Measurements from ENCODE around the gene NT5DC3.
"Not testable (repeated sequence)": the region's sequence is repeated elsewhere in the genome, so short reads cannot be mapped to it uniquely, and the experiment has no call there.

NT5DC3 gene

GRCh38 chr12:103855036-103855712, 14.1 kb upstream of the NT5DC3 start:
- no peak for DNase-seq (ENCODE audit: low read depth)

- no peak for DNase-seq (ENCODE audit: low read depth)
Observed at GRCh38 chr12:103854372-103854973, 13.4 kb upstream of the NT5DC3 start.

GRCh38 chr12:103852498-103852997, 11.5 kb upstream of the NT5DC3 start:
- DNase-seq (ENCODE audit: low read depth): no peak

- peak; percentile 29 for DNase-seq (ENCODE audit: low read depth)
Observed at GRCh38 chr12:103851127-103851526, 10.1 kb upstream of the NT5DC3 start.

GRCh38 chr12:103850429-103850828, 9.4 kb upstream of the NT5DC3 start:
- no peak for DNase-seq (ENCODE audit: low read depth)

- peak; percentile 32 for DNase-seq (ENCODE audit: low read depth)
Observed at GRCh38 chr12:103848917-103849491, 8.0 kb upstream of the NT5DC3 start.

GRCh38 chr12:103848143-103848542, 7.1 kb upstream of the NT5DC3 start:
- DNase-seq (ENCODE audit: low read depth): no peak

GRCh38 chr12:103846415-103846814, 5.4 kb upstream of the NT5DC3 start:
- DNase-seq (ENCODE audit: low read depth): no peak

- no peak for DNase-seq (ENCODE audit: low read depth)
Observed at GRCh38 chr12:103844305-103844704, 3.3 kb upstream of the NT5DC3 start.

- peak; percentile 48 for DNase-seq (ENCODE audit: low read depth)
Observed at GRCh38 chr12:103841690-103842584, 903 bp upstream of the NT5DC3 start.

GRCh38 chr12:103840462-103840875, 565 bp downstream of the NT5DC3 start:
- no peak for DNase-seq (ENCODE audit: low read depth)

- DNase-seq (ENCODE audit: low read depth): no peak
Observed at GRCh38 chr12:103839609-103840461, 1.2 kb downstream of the NT5DC3 start.

GRCh38 chr12:103839103-103839502, 1.9 kb downstream of the NT5DC3 start:
- DNase-seq (ENCODE audit: low read depth): peak; percentile 44

- DNase-seq (ENCODE audit: low read depth): no peak
Observed at GRCh38 chr12:103838254-103838914, 2.6 kb downstream of the NT5DC3 start.

- no peak for DNase-seq (ENCODE audit: low read depth)
Observed at GRCh38 chr12:103836345-103836744, 4.7 kb downstream of the NT5DC3 start.

- not testable (repeated sequence) for DNase-seq (ENCODE audit: low read depth)
Observed at GRCh38 chr12:103835747-103836335, 5.2 kb downstream of the NT5DC3 start.

GRCh38 chr12:103834942-103835341, 6.1 kb downstream of the NT5DC3 start:
- no peak for DNase-seq (ENCODE audit: low read depth)

GRCh38 chr12:103833891-103834290, 7.1 kb downstream of the NT5DC3 start:
- DNase-seq (ENCODE audit: low read depth): no peak

- no peak for DNase-seq (ENCODE audit: low read depth)
Observed at GRCh38 chr12:103833095-103833775, 7.8 kb downstream of the NT5DC3 start.
